Fibroblast of mammary gland (primary cell): Measurements from ENCODE around the gene THOC7.

Source experiments
- DNase-seq: peaks from one replicate; pipeline ENCODE4 v3.0.0-alpha.2; 2010; ENCODE audit warnings: low read depth
- H3K4me3 ChIP-seq: 2 replicates; pipeline ENCODE4 v1.5.1; 2011; ENCODE audit warnings: low read depth, mild to moderate bottlenecking, low read length, moderate library complexity; ENCODE audit not compliant: control insufficient read depth
- CTCF ChIP-seq: conservative IDR thresholded peaks from 2 replicates; pipeline ENCODE4 v1.5.1; 2011; ENCODE audit warnings: low read depth, low read length, inconsistent platforms; ENCODE audit not compliant: control insufficient read depth, insufficient read depth

THOC7 gene

DNA sequence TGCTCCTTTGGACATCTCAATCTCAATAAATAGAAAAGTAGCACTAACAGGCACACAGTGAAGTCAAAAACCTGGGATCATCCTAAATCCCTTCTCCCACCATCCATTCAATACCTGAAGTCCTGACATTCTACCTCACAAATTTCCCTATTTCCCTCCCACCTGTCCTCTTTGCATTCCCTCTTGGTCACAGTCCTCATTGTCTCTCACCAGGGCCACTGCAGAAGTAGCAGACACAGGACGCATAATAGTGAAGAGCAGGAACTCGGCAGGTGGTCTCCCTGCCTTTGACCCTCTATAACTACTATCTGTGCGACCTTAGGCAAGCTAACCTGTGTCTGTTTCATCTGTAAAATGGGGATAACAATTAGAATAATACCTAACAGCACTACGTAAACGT is 2.3 kb downstream of the THOC7 start:
- H3K4me3 ChIP-seq: no peak overlapping the region
- DNase-seq: no peak
- TF ChIP-seq CTCF: no peak

DNA sequence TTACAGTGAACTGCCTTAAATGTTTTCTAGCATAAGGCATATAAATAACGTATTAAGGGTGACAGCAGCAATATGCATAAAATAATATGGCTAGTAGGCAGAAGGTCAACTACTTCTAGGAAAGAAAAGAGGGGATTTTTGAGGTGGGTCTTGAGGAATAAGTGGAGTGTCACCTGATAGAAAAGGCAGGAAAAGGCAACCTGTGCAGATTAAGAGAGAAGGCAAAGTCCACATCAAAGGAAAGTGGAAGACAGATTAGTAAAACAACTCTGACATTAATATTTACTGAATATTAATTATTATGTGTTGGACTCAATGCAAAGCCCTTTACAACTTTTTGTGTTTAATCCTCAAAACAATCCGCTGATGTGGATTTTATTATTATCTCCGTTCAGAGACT is 2.8 kb downstream of the THOC7 start:
- H3K4me3 ChIP-seq: no peak overlapping the region
- TF ChIP-seq CTCF: no peak
- no peak for DNase-seq

DNA sequence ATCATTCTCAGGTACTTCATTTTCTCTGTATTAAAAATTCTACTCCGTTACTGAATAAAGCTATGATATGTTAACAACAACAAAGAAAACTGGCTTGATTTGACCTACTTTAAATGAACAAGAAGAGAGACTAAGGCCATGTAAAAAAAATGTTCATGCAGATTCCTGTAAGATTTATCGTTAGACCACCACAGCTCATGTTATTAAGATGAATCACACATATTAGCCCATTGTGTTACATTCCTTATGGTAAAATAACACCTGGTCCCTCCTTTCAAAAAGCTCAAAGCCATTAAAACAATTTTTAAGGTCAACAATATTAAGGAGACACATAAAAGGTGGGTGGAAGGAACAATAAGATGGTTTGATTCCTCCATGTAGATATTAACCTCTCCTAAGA is 6.3 kb downstream of the THOC7 start:
- TF ChIP-seq CTCF: no peak
- peak; percentile 7 for DNase-seq
- H3K4me3 ChIP-seq: no peak overlapping the region

- no peak overlapping the region for H3K4me3 ChIP-seq
- no peak for TF ChIP-seq CTCF
- DNase-seq: no peak
Measured at GRCh38 chr3:63855333-63855940, 8.2 kb downstream of the THOC7 start.

- TF ChIP-seq CTCF: no peak
- DNase-seq: no peak
- no peak overlapping the region for H3K4me3 ChIP-seq
Measured at GRCh38 chr3:63853106-63853505, 10.5 kb downstream of the THOC7 start.

- no peak for DNase-seq
- no peak for TF ChIP-seq CTCF
- H3K4me3 ChIP-seq: no peak overlapping the region
Measured at GRCh38 chr3:63851287-63851686, 12.3 kb downstream of the THOC7 start.

GRCh38 chr3:63849175-63849574 is 14.4 kb downstream of the THOC7 start:
- DNase-seq: no peak
- no peak overlapping the region for H3K4me3 ChIP-seq
- TF ChIP-seq CTCF: no peak
